Spleen (tissue), 11 donors: ENCODE results near the gene COQ8A. TPM values are rescaled to one million over a fixed set of nuclear protein-coding genes. Genes with fewer than 3 reads are reported as not detected.

Source experiments
- DNase-seq: peaks from one replicate; pipeline ENCODE4 v3.0.0-alpha.2; 2020
- H3K27ac ChIP-seq, 8 donors: fragments of 200-600 bp; sonication (generic) in 7 of 8; 1 replicate in 4 of 8; 2 replicates in 4 of 8; pipeline versions ENCODE4 v1.5.0 to v1.8.0; 2016 to 2021; ENCODE audit warnings: inconsistent platforms in 4 of 8, mild to moderate bottlenecking in 4 of 8, moderate library complexity in 1 of 8
- H3K27me3 ChIP-seq, 7 donors: fragments of 200-600 bp; sonication (generic) in 6 of 7; replicated peaks in 1 of 7; 1 replicate in 4 of 7; 2 replicates in 3 of 7; pipeline versions ENCODE4 v1.5.0 to v1.8.0; 2016 to 2021; ENCODE audit warnings: inconsistent platforms in 3 of 7, mild to moderate bottlenecking in 1 of 7
- H3K36me3 ChIP-seq, 6 donors: fragments of 200-600 bp; sonication (generic) in 5 of 6; 1 replicate in 4 of 6; 2 replicates in 2 of 6; pipeline versions ENCODE4 v1.5.0 to v1.8.0; 2016 to 2021; ENCODE audit warnings: inconsistent platforms in 2 of 6
- H3K4me1 ChIP-seq, 6 donors: fragments of 200-600 bp; sonication (generic) in 5 of 6; 1 replicate in 3 of 6; 2 replicates in 3 of 6; pipeline versions ENCODE4 v1.5.0 to v1.8.0; 2016 to 2021; ENCODE audit warnings: inconsistent platforms in 3 of 6
- H3K4me3 ChIP-seq, 8 donors: fragments of 200-600 bp; sonication (generic) in 7 of 8; 1 replicate in 4 of 8; 2 replicates in 4 of 8; pipeline versions ENCODE4 v1.5.0 to v1.8.0; 2016 to 2021; ENCODE audit warnings: inconsistent platforms in 4 of 8, mild to moderate bottlenecking in 4 of 8, moderate library complexity in 2 of 8
- H3K9me3 ChIP-seq, 8 donors: fragments of 200-600 bp; sonication (generic) in 7 of 8; 1 replicate in 4 of 8; 2 replicates in 4 of 8; pipeline versions ENCODE4 v1.5.0 to v1.8.0; 2016 to 2021; ENCODE audit warnings: inconsistent platforms in 4 of 8
- CTCF ChIP-seq, 11 experiments: fragments of 200-600 bp in 7 of 11; fragments of 450-650 bp in 4 of 11; sonication (generic) in 4 of 11; IDR thresholded peaks in 8 of 11; conservative IDR thresholded peaks in 3 of 11; 1 replicate in 7 of 11; 2 replicates in 4 of 11; pipeline versions ENCODE4 v1.4.0 to v1.8.0; 2016 to 2021; ENCODE audit warnings: antibody characterized with exemption in 11 of 11, inconsistent platforms in 4 of 11, mild to moderate bottlenecking in 1 of 11
- POLR2A ChIP-seq, 3 donors: fragments of 450-650 bp; IDR thresholded peaks; one replicate each; pipeline ENCODE4 v1.5.1; 2017; ENCODE audit warnings: antibody characterized with exemption in 3 of 3, mild to moderate bottlenecking in 1 of 3
- POLR2AphosphoS5 ChIP-seq, 3 donors: sonication (generic); formaldehyde crosslinking; IDR thresholded peaks; one replicate each; pipeline ENCODE4 v1.5.1; 2017; ENCODE audit warnings: antibody characterized with exemption in 3 of 3
- WGBS, 5 donors: extraction: QIAGEN DNeasy Blood & Tissue Kit in 3 of 5; methylation state at CpG; one replicate each; pipeline versions ENCODE4 v1.1.5 to v1.1.7; 2013 to 2018; 5-methylcytosine and 5-hydroxymethylcytosine counted together
- intact Hi-C: fragments of 100-400 bp; cut with DNase I; formaldehyde crosslinking; loops from one replicate; pipeline ENCODE4 v1.15.0; 2023; ENCODE audit warnings: low total_unique reads
- polyA plus RNA-seq, 3 donors: library from polyadenylated mRNA; stranded (reverse); fragments of 200-250 nt; gene quantifications; one replicate each; pipeline ENCODE4 v1.2.1, GENCODE V29; 2013
- total RNA-seq, 7 donors: library from RNA; depleted of rRNA in 3 of 7; stranded (reverse); fragments of >200 nt in 3 of 7; fragmentation: NEBNext Ultra II Directional in 4 of 7; extraction: Animal tissue kit (Norgen Biotek cat#: 25700) in 4 of 7; gene quantifications; one replicate each; pipeline versions ENCODE4 v1.1.0 to v1.2.1, GENCODE V29; 2016 to 2021
- donor health status: healthy with polysubstance abuse.
- donor health status: DM: no; HTN: no; CAD: no; lungs with moderate emphysema.
- donor health status: DM: no; HTN: no; CAD: no.
- donor health status: Bipolar disorder and iron deficiency.
- donor health status: healthy.
- donor health status: DM: no; HTN: no; CAD: no.
- donor health status: DM: yes; HTN: yes; CAD: no.

Gene COQ8A
- total and polyA plus RNA-seq, 10 donors = 31.0 to 59.4 (median 41.2) TPM

GRCh38 chr1:226934483-226935237, 5.4 kb upstream of the COQ8A start:
- Histone ChIP-seq H3K36me3 (no peaks in the 10 kb centered on the region), H3K27me3 (no peaks in the 10 kb centered on the region), H3K27ac (no peak overlapping the region), H3K4me1 (peaks cover 4 to 21% (median 15%) of the 10 kb centered on the region in 6 donors), H3K9me3 (peaks cover 0 to 42% (median 28%) of the 10 kb centered on the region in 8 donors), H3K4me3 (no peak overlapping the region)
- no peak for DNase-seq
- intact Hi-C loops = no loop called here
- TF ChIP-seq POLR2AphosphoS5 (IDR thresholded peaks at IDR 0.05) = no peak
- TF ChIP-seq CTCF (IDR thresholded peaks at IDR 0.05 in 8 of 11, conservative IDR thresholded peaks at IDR 0.05 in 3 of 11) = no peak
- TF ChIP-seq POLR2A (IDR thresholded peaks at IDR 0.05) = no peak
- 56 to 98% (median 94%) methylated on average over 3 of the region's 3 CpGs for WGBS, 5 donors

DNA sequence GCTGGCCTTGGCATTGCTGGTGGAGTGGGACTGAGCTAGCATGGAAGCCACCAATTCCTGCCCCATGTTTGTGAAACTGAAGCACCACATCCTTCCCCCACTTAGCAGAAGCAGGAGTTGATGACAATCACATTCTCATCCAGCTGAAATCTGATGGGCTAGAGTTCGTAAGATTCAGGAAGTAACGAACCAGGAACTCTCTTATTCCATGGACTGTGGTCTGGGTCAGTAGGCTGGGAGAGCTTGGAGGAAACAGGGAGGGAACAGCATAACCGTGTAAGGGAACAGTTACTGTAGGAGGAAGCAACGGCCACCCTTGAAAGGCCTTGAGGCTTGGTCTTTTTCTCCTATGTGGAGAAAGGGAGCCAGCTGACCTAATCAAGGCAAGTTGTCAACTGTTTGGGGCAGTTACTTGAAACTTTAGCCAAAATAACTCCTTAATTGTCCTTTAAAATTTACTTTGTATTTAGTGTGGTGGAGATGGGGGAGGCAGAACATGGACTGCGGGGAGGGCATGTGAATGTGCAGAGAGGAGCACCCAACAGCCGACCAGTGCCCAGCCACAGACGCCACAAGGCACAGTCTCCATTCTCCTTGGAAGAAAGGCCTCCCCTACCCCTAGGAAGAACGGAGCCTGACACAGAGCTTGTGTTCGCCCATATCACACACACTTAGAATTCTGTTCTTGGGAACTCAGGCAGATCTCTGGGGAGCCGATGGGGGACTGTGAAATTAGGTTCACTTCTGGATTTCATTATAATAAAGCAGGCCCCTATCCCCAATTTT, 2.0 kb upstream of the COQ8A start:
- peaks cover 12 to 45% (median 42%) of the 10 kb centered on the region in 6 donors for H3K4me1 ChIP-seq
- WGBS, 5 donors = 66 to 80% (median 74%) methylated on average over 10 of the region's 10 CpGs
- peak in 1 of 3 donors; percentile 28 for TF ChIP-seq POLR2AphosphoS5 (IDR thresholded peaks at IDR 0.05)
- TF ChIP-seq POLR2A (IDR thresholded peaks at IDR 0.05) = no peak

GRCh38 chr1:226938903-226939437, 1.1 kb upstream of the COQ8A start:
- H3K27ac ChIP-seq = peak overlapping the region; percentile 96 to 99 (median 97)

More for the DNA sequence above, 2.0 kb upstream of the COQ8A start:
- intact Hi-C loops = no loop called here
- H3K9me3 ChIP-seq = peaks cover 0 to 32% (median 28%) of the 10 kb centered on the region in 8 donors
- no peak overlapping the region for H3K4me3 ChIP-seq
- no peaks in the 10 kb centered on the region for H3K27me3 ChIP-seq
- H3K36me3 ChIP-seq = no peaks in the 10 kb centered on the region
- no peak for DNase-seq
- H3K27ac ChIP-seq = peak overlapping the region; percentile 96 to 99 (median 97)

More at GRCh38 chr1:226938903-226939437, 1.1 kb upstream of the COQ8A start:
- WGBS, 5 donors = 5 to 10% (median 7%) methylated on average over 12 of the region's 12 CpGs
- Histone ChIP-seq H3K27me3 (no peaks in the 10 kb centered on the region), H3K4me3 (peak overlapping the region; percentile 66 to 90 (median 79)), H3K4me1 (peaks cover 12 to 54% (median 46%) of the 10 kb centered on the region in 6 donors), H3K36me3 (no peaks in the 10 kb centered on the region), H3K9me3 (peaks cover 0 to 24% (median 21%) of the 10 kb centered on the region in 8 donors)
- no peak for DNase-seq
- TF ChIP-seq POLR2A (IDR thresholded peaks at IDR 0.05) (no peak), POLR2AphosphoS5 (IDR thresholded peaks at IDR 0.05) (no peak), CTCF (IDR thresholded peaks at IDR 0.05 in 8 of 11, conservative IDR thresholded peaks at IDR 0.05 in 3 of 11) (no peak)
- intact Hi-C loops = no loop called here
